HG03571 (cell line): Measurements from ENCODE around the gene LRRC71.

ENCODE experiments used
- ATAC-seq: cut with Tn5 transposase; IDR thresholded peaks from one replicate; pipeline ENCODE4 v1.9.1; 2021; ENCODE audit not compliant: unreplicated experiment

The LRRC71 gene

DNA sequence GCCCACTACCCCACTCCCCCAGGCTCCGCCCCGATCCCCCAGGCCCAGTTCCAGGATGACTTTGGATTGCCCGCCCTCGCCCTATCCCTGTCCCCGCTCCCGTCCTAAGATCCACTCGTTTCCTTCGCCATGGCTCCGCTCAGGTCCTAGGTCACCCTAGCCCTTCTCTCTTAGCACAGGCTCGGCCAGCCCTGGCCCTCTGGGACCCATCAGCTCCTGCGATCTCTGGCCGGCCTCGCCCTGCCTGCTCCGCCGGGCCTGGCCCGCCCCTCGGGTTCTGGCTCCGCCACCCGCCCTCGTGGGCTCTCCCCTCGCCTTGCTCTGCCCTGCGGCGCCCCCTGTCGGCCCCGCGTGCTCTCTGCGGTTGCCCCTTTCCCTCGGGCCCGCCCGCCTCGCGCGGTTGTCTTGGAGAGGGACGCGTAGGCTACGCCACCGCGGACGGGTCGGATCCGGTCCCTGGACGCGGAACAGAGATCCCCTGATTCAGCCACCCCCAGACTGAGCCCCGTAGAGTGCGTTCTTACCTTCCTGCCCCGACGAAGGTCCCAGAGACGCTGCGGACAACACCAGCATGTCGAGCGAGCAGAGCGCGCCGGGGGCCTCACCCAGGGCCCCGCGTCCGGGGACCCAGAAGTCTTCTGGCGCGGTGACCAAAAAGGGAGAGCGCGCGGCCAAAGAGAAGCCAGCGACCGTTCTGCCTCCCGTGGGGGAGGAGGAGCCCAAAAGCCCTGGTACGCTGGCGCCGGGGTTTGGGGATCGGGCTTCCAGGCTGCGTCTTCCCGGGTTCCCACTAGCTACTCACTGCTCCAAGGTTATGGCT is at the start of gene LRRC71:
LRRC71 (plus strand) TSS at position 400 of the 820 bp plus-strand sequence; CDS start at position 572, 172 bp downstream.
- ATAC-seq: no peak

DNA sequence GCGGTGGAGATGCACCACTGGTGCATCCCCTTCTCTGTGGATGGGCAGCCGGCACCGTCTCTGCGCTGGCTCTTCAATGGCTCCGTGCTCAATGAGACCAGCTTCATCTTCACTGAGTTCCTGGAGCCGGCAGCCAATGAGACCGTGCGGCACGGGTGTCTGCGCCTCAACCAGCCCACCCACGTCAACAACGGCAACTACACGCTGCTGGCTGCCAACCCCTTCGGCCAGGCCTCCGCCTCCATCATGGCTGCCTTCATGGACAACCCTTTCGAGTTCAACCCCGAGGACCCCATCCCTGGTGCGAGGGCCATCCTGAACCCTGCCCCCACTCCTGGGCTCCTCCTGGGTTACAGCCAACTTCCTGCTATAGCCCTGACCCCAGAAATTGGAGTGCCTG is 46.8 kb upstream of the LRRC71 start:
- ATAC-seq: no peak

DNA sequence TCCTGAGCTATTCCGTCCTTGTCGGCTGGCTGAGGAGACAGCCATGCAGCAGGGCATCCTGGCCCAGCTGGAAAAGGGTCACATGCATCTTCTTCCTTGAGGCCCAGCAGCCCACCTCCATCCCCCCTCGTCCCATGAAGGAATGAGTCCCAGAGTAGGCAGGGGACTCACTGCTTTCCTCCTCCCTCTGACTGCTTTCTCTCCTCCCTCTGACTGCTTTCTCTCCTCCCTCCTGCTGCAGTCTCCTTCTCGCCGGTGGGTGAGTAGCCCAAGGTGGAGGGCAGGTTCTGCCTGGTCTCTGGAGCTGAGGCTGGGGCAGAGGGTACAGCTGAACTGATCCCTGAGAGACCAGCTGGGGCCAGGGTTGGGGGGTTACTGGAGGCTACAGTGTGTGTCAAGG is 46.3 kb upstream of the LRRC71 start:
- ATAC-seq: no peak

DNA sequence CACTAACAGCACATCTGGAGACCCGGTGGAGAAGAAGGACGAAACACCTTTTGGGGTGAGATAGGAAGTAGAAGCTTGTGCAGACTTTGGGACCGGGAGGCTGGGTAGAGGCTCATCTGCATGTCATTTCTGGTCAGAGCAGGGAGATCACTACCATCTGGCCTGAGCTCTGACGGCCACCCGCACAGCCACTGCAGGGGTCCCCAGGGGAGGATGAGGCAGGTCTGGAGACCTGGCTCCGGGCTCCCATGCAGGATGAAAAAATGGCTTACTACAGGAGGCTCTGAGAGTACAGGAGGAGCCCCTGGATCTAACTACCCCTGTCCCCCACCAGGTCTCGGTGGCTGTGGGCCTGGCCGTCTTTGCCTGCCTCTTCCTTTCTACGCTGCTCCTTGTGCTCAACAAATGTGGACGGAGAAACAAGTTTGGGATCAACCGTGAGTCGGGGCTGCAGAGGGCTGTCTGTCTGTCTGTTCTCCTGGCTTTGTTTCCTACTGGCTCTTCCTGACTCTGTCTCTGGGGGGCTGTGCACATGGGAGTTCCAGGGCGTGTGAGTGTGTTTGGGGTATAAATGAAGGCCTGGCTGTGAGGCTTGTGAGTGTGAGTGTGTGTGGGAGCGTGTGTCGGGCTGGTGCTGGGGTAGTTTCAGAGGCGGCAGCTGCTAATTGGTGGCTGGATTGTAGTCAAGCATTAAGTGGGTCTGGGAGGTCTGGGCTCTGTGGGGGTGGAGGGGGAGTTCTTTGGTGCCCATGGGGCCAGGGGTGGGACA is 45.7 kb upstream of the LRRC71 start:
- no peak for ATAC-seq

DNA sequence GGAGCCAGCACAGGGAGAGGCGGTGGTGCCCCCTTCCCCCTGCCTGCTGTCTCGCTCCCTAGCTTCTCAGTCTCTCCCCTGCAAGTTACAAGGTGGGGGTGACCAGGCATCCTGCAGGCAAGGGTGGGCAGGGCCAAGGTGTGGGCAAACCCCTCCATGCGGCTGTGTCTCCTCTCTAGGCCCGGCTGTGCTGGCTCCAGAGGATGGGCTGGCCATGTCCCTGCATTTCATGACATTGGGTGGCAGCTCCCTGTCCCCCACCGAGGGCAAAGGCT is 45.2 kb upstream of the LRRC71 start:
- no peak for ATAC-seq

DNA sequence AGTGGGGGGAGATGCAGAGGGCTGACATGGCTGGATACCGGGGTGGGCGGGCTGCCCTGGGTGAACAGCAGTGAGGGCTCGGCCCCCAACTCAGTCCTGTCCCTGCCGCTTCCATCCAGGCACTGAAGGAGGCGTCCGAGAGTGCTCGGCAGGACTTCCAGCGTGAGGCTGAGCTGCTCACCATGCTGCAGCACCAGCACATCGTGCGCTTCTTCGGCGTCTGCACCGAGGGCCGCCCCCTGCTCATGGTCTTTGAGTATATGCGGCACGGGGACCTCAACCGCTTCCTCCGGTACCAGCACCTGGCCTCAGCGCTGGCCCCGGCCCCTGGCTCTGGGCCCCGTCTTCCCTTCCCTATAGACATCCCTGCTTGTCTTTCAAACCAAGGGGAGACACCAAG is 44.2 kb upstream of the LRRC71 start:
- ATAC-seq: no peak

DNA sequence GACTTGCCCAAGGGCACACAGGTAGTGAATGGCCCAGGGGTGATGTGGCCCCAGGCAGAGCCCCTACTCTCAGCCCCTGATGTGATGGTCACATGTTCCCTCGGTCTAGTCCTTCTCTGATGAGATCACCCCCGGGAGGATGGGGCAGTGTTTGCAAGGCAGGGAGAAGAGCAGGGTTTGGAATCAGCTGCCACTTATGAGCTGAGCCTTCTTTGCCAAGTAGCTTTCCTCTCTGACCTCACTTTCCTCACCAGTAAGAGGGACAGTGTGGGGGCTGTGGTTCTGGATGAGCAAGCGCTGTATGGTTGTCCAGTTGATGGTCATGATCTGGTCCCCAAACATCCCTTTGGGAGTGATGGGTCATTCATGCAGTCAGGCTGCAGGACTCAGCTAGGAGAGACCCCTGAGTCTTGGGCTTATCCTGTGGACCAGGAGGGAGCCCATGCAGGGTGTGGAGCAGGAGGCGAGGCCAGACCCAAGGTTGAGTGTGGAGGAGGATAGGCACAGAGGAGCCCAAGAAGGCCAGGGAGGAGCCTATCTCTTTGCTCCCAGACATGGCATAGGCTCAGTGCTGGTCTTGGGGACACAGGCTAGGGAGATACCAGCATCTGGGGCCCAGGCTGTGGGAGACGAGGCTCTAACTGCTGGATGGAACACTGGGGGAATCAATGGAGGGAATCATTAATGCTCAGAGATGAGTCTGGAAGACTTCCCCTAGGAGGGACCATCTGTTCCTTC is 42.8 kb upstream of the LRRC71 start:
- no peak for ATAC-seq

DNA sequence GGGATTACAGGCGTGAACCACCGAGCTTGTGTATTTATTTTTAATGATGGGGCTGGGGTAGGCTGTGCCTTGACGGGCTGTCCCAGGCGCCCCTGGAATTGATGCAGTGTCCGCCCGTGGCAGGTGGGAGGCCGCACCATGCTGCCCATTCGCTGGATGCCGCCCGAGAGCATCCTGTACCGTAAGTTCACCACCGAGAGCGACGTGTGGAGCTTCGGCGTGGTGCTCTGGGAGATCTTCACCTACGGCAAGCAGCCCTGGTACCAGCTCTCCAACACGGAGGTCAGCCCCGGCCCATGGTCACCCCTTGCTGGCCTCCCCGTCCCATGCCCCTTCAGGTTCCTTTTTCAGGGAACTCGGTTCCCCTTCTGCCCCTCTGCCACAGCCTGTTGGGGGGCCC is 40.6 kb upstream of the LRRC71 start:
- ATAC-seq: no peak

DNA sequence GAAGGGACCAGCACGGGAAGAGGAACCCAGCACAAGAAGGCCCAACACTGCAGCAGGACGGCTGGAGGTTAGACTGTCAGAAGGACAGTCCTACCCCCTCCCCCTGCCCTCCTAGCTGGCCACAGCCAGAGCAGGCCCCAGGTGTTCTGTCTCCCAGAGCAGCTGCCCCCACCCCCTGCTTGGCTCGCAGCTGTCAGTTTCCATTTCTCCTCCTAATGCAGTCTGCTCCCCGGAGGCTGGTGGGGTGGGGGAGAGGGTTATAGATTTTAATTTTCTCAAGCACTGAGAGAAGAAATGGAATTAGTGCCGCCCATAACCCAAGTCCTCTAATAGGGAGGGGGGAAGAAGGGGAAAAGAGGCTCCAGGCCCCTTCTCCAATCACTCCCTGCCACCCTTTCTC is 40.0 kb upstream of the LRRC71 start:
- no peak for ATAC-seq

DNA sequence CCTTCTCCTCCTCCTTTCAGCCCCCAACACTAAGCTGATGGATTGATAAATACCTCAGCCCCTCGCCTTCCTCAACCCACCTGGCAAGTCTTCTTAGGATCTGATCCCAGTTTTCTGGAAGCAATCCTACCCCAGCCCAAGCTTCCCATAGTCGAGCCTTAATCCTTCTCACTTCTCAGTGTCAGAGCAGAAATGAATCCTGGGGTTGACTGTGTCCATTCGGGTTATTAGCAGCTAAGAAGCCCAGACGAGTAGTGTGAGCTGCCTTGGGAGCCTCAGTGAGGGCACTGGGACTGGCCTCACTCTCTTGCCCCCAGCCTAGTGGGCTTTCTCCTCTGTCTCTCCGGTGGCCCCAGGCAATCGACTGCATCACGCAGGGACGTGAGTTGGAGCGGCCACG is 39.3 kb upstream of the LRRC71 start:
- no peak for ATAC-seq

DNA sequence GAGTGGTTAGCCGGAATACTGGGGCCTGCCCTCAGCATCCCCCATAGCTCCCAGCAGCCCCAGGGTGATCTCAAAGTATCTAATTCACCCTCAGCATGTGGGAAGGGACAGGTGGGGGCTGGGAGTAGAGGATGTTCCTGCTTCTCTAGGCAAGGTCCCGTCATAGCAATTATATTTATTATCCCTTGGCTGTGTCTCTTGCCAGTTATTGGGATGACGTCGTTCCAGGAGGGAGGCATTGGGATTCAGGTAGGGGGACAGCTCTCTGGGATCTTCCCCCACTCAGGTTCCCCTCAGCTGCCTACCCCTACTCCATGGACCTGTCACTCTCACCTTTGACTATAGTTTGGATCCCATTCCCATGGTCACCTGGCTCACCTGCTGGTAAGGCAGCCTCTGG is 38.8 kb upstream of the LRRC71 start:
- no peak for ATAC-seq

DNA sequence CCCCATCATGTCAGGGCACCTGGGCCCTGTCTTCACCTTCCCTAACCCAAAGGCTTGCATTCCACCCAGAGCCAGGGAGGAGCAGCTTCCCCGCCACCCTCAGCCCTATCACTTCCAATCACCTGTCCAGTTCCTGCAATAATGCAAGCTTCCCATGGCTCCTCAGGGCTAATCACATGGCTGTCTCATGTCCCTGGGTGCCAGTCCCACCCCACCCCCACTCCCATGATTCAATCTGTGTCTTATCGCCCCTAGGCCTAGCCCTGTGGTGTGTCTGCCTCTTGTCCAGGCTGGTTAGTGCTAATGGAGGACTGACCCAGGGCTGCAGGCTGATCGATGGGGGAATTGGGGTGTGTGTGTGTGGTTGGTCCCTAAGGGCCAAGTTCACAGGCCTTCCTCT is 37.9 kb upstream of the LRRC71 start:
- ATAC-seq: no peak

DNA sequence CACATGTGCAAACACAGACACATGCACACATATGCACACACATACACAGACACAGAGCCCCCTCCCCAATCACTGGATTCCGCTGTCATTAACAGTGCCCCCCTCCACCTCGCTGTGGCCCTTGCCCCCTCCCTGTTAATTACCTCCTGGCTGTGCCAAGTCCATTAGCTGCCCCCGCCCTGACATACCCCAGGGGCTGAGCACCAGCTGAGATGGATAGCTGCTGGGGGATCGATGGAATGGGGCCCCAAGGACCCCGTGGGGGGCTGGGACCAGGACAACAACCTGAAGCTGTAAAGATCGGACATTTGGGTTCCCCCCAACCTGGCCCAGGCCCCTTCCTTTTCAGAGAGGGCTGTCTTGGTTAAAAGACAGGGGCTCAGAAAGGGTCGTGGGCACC is 36.5 kb upstream of the LRRC71 start:
- no peak for ATAC-seq

DNA sequence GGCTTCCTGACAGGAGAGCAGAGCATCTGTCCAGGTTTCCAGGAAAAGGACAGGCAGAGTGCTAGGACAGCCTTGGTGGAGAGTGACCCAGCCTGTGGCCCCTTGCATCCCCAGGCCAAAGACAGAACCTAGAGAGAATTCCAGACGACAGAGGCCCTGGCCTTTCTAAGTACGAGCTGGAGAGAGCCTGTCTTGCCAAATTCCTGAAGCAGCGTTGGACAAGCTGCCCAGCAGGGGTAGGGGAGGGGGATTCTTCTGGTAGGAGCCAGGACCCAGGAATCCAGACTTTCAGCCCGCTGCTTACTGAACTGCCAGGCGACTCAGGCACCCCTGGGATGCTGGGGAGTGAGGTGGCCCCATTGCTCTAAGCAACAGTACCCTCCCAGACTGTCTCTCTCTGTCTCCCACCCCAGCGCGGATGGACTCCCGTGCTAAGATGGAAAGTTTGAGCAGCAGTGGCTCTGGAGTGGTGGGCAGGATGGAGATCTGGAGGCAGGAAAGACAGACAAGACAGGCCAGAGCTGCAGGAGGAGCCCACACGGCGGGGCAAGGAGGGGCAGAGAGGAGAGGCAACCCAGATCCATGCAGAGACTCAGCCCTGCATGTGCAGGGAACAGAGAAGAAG is 35.8 kb upstream of the LRRC71 start:
- ATAC-seq: no peak

DNA sequence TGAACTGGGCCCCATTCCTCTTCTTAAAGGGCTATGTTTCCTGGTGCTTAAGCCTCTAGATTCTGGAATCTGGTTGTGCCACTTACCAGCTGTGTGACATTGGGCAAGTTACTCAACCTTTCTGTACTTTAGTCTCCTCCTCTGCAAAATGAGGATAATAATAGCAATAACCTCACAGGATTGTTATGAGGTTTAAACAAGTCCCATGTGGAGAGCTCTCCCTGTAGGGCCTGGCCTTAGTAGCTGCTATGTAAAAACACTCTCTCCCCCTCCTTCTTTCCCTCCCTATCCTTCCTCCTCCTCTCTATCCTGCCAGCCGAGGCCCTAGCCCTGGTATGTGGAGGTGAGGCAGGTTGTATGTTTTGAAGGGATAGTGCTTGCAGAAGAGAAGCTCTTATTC is 35.1 kb upstream of the LRRC71 start:
- ATAC-seq: no peak

DNA sequence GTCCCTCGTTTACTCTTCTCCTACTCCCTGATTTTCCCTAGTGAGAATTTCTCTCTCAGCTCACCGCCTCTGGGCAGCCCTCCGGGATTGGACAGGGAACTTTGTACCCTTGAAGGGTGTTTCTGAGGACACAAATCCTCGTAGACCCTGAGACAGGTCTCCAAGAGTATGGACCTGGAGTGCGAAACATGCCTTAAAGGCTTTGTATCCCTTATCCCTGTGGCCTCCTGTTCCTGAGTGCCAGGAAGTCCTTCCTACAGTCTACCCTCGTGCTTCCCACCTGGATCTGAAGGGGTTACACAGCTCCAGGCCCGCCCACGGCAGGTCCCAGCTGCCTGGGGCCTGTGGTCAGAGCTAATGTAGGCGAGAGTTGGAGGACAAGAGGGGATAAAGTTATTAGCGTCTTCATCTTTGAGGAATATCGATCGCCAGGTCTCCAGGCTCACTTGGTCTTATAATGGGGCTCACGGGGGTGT is 34.5 kb upstream of the LRRC71 start:
- ATAC-seq: no peak

DNA sequence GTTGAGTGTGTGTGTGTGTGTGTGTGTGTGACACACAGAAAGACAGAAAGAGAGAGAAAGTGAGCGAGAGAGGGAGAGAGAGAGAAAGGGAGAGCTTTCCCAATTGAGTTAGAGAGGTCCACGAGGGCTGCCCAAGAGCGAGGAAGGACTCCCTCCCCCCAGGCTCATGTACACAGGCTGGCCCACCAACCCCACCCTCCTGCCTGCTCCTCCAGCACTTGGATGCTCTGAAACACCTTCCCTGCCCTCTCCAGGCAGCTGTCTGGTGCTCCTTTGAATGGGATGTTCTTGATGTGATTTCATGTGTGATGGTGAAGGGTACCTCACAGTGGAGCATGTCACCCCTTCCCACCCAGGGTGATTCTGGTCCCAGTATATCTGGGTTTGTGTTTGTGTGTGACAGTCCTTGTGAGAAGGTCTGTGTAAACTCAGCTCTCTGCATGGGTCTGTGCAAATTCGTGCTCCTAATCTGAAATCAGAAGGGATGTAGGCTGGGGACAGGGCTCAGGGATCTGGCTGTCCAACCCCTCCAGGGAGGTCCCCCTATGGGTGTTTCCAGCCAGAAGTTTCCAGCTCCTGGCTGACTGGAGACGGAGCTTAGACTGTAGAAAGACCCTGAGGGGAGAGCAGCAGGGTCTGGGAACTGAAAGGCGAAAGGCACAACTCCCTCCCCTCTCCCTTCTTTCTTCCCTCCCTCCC is 33.7 kb upstream of the LRRC71 start:
- ATAC-seq: no peak

DNA sequence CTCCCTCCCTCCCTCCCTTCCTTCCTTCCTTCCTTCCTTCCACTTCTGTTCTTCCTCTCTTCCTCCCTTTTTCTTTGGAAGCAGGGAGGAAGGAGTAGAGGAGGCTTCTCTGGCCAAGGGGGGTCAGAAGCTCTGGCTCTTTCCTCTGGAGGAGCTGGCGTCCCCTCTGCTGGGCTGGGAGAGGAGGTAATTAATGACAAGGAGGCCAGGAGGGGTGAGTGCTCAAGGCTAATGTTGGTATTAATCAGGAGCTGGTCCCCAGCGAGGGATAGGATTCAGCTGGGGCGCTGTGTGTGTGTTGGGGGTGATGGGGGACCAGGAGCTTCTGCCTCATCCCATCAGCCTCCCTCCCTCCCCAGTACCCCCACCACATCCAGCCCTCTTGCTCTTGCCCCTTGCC is 33.1 kb upstream of the LRRC71 start:
- ATAC-seq: no peak

DNA sequence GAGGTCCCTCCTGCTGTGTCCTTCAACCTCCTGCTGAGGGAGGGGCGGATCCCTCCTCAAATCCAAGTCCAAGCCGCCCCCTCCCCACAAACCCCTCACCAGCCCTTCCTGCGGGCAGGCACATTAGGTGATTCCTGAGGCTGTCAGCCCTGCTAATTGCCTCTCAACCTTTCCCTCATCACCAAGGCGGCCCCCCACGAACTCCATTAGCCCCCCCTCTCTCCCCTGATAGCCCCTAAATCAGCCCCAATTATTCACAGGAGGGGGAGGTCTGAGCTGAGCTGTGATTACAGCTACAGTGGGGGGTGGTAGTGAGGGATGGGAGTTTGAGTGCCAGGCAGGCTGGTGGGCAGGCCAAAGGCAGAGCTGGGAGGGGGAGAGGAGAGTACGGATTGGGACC is 32.7 kb upstream of the LRRC71 start:
- ATAC-seq: no peak

DNA sequence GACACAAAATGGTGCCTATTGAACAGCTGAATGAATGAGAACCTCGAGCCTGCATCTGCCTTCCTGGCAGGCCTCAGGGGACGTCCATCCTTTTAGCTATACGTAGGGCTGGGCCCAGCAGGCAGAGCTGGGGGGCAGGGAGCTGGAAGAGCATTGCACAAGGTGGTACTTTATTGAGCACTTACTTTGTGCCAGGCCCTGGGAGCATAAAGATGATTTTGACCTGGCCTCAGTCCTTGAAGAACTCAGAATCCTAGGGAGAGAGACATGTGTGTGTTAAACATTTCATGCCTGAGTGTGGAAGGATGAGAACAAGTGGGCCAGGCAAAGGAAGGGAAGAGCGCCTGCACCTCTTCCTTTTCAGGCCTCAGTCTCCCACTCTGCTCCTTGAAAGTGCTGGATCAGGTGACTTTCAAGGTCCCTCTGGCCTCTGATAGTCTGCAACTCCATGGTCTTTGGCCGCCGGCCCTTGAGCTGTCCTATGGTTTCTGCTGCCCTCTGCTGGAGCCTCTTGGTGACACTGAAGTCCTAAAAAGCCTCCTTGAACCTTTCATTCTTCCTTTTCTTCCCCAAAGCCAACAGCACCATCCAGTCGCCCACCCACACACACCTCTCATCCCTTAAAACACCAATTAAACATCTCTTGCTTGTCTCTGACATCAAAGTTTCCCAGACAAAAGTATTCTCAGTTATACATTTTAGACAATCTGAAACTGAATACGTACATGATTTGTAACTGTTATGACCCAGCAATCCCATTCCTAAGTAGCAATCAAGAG is 30.4 kb upstream of the LRRC71 start:
- no peak for ATAC-seq
